ENCODE data around the gene ZBTB11. TPM values are rescaled to one million over a fixed set of nuclear protein-coding genes. Genes with fewer than 3 reads are reported as not detected.
"Not testable (repeated sequence)": the region's sequence is repeated elsewhere in the genome, so short reads cannot be mapped to it uniquely, and the experiment has no call there.

The ZBTB11 gene
- total and polyA plus RNA-seq, 9 of the 15 experiments (the other 6 are each of a cell fraction or from before 2014, with no cell fraction given), result 6.2 to 31.9 (median 21.4) TPM

DNA sequence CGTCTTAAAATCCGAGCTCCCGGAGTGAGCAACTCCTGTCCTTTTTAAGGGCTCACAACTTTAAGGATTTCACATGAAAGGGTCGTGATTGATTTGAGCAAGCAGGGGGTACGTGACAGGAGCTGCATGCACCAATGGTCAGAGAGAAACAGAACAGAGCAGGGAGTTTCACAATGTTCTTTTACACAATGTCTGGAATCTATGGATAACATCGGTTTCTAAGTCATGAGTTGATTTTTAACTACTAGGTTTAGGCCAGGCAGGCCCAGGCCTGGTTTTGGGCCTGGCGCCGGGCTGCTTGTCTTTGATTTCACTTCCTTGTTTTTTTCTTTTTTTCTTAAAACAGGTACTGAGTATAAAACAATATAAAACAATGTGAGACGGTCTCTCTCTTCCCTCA, 63.9 kb downstream of the ZBTB11 start:
- H3K9me3 ChIP-seq (replicated peaks; ENCODE audit: control insufficient read depth, insufficient read depth, low read depth, low read length); H2AFZ ChIP-seq (ENCODE audit: low read depth, low read length); H3K9ac ChIP-seq (ENCODE audit: insufficient read depth in 1 of 2, low read depth in 2 of 2, low read length in 2 of 2); H3K9me1 ChIP-seq (ENCODE audit: control insufficient read depth, insufficient read depth, low read length); DNase-seq (ENCODE audit: extremely low read depth in 1 of 4, low spot score in 3 of 4); H3K27me3 ChIP-seq (ENCODE audit: control insufficient read depth in 2 of 2, insufficient read depth in 2 of 2, low read length in 2 of 2); in situ Hi-C loops (cut with MboI); H3K27ac ChIP-seq (ENCODE audit: extremely low read depth, low read depth, low read length); intact Hi-C loops (cut with micrococcal nuclease); H4K20me1 ChIP-seq (replicated peaks; ENCODE audit: control insufficient read depth, insufficient read depth, low read length); H3K79me2 ChIP-seq (ENCODE audit: control insufficient read depth, insufficient read depth, low read length); H3K4me1 ChIP-seq (replicated peaks in 1 of 2; ENCODE audit: control insufficient read depth in 2 of 2, insufficient read depth in 2 of 2, low read length in 2 of 2); FAIRE-seq; H3K4me2 ChIP-seq (ENCODE audit: insufficient read depth, low read length); ATAC-seq; H3K4me3 ChIP-seq; CTCF ChIA-PET (ENCODE audit: low intra/inter-chr PET ratio): not testable (repeated sequence)
- WGBS (ENCODE audit: insufficient coverage, low coverage, missing lambda C conversion rate), result 92% methylated on average over 7 of the region's 9 CpGs
- H3K36me3 ChIP-seq (ENCODE audit: control insufficient read depth, insufficient read depth, low read length), result peaks cover 18% of the 10 kb centered on the region; the same call in 2 of the 3 replicates
- POLR2A ChIA-PET, result interaction anchor here (1.0 to 1.6 kb wide), 3 partner anchors 10 to 17 kb away, joined by 3 to 5 read pairs (median 4); no protein-coding TSS in a partner anchor
- TSS peak; percentile 6 for BruUV-seq (replicated peaks)

DNA sequence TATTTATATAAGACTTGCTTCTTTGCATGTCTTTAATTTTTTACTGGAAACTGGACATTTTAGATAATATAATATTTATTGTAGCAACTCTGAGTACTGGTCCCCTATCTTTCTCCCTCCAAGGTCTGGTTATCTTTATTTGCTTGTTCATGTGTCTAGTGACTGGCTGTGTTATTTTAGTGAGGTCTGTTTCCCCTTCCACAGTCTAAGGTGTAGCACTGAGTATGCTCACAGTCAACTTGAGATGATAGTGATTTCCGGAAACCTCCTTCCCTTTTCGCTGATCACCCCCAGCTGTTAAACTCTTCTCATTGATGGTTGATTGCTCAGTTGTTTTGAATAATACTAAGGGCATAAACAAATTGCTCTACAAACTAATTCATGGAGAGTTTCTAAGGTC, 65.9 kb downstream of the ZBTB11 start:
- FAIRE-seq (peak; percentile 82), DNase-seq (ENCODE audit: extremely low read depth in 1 of 4, low spot score in 3 of 4) (peak; percentile 12 to 70 (median 37)), ATAC-seq (peak; percentile 86)
- no peak overlapping the region for H3K9ac ChIP-seq (ENCODE audit: insufficient read depth in 1 of 2, low read depth in 2 of 2, low read length in 2 of 2)
- in situ Hi-C loops (cut with MboI), result no loop called here
- ChIA-PET CTCF (ENCODE audit: low intra/inter-chr PET ratio) (interaction anchor here (0.6 kb wide), 1 partner anchor 887 kb away, joined by 3 read pairs; no protein-coding TSS in a partner anchor), POLR2A (interaction anchor here (1.1 kb wide), 1 partner anchor 46 kb away, joined by 4 read pairs; no protein-coding TSS in a partner anchor)
- no TSS peak for BruUV-seq (replicated peaks)
- H4K20me1 ChIP-seq (replicated peaks; ENCODE audit: control insufficient read depth, insufficient read depth, low read length), result no peaks in the 10 kb centered on the region
- no peaks in the 10 kb centered on the region for H3K9me1 ChIP-seq (ENCODE audit: control insufficient read depth, insufficient read depth, low read length)
- H3K79me2 ChIP-seq (ENCODE audit: control insufficient read depth, insufficient read depth, low read length), result no peaks in the 10 kb centered on the region
- H3K9me3 ChIP-seq (replicated peaks; ENCODE audit: control insufficient read depth, insufficient read depth, low read depth, low read length), result no peaks in the 10 kb centered on the region
- H3K36me3 ChIP-seq (ENCODE audit: control insufficient read depth, insufficient read depth, low read length), result peaks cover 2% of the 10 kb centered on the region; the same call in 1 of the 3 replicates
- H3K27me3 ChIP-seq (ENCODE audit: control insufficient read depth in 2 of 2, insufficient read depth in 2 of 2, low read length in 2 of 2), result no peaks in the 10 kb centered on the region
- H3K4me3 ChIP-seq, result no peak overlapping the region
- 0% methylated on average over 2 of the region's 2 CpGs for WGBS (ENCODE audit: insufficient coverage, low coverage, missing lambda C conversion rate)
- H3K4me2 ChIP-seq (ENCODE audit: insufficient read depth, low read length), result peak overlapping the region; percentile 55
- peaks cover 0 to 5% of the 10 kb centered on the region in 2 experiments; a peak in 2 of 5 replicates for H3K4me1 ChIP-seq (replicated peaks in 1 of 2; ENCODE audit: control insufficient read depth in 2 of 2, insufficient read depth in 2 of 2, low read length in 2 of 2)
- H3K27ac ChIP-seq (ENCODE audit: extremely low read depth, low read depth, low read length), result peak overlapping the region; percentile 63; the same call in 1 of the 3 replicates
- intact Hi-C loops (cut with micrococcal nuclease), result no loop called here
- H2AFZ ChIP-seq (ENCODE audit: low read depth, low read length), result no peak overlapping the region
- TF ChIP-seq PTTG1 (tag; IDR thresholded peaks at IDR 0.05; ENCODE audit: low read depth), result no peak
- TF ChIP-seq, protein P1, sequence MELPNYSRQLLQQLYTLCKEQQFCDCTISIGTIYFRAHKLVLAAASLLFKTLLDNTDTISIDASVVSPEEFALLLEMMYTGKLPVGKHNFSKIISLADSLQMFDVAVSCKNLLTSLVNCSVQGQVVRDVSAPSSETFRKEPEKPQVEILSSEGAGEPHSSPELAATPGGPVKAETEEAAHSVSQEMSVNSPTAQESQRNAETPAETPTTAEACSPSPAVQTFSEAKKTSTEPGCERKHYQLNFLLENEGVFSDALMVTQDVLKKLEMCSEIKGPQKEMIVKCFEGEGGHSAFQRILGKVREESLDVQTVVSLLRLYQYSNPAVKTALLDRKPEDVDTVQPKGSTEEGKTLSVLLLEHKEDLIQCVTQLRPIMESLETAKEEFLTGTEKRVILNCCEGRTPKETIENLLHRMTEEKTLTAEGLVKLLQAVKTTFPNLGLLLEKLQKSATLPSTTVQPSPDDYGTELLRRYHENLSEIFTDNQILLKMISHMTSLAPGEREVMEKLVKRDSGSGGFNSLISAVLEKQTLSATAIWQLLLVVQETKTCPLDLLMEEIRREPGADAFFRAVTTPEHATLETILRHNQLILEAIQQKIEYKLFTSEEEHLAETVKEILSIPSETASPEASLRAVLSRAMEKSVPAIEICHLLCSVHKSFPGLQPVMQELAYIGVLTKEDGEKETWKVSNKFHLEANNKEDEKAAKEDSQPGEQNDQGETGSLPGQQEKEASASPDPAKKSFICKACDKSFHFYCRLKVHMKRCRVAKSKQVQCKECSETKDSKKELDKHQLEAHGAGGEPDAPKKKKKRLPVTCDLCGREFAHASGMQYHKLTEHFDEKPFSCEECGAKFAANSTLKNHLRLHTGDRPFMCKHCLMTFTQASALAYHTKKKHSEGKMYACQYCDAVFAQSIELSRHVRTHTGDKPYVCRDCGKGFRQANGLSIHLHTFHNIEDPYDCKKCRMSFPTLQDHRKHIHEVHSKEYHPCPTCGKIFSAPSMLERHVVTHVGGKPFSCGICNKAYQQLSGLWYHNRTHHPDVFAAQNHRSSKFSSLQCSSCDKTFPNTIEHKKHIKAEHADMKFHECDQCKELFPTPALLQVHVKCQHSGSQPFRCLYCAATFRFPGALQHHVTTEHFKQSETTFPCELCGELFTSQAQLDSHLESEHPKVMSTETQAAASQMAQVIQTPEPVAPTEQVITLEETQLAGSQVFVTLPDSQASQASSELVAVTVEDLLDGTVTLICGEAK (IDR thresholded peaks at IDR 0.05), result no peak
- TF ChIP-seq, protein P1 (CRISPR knock-in tag; IDR thresholded peaks at IDR 0.05), result no peak
- TF ChIP-seq CBX5 (IDR thresholded peaks at IDR 0.05; ENCODE audit: borderline replicate concordance, low read depth), result no peak
- peak; percentile 77 for TF ChIP-seq ARID1B (IDR thresholded peaks at IDR 0.05)
- no peak for TF ChIP-seq ZNF232 (CRISPR knock-in tag; IDR thresholded peaks at IDR 0.05)
- no peak for TF ChIP-seq KHSRP (IDR thresholded peaks at IDR 0.05)

Data from K562 (cell line).